Brain microvascular endothelial cell (primary cell): ENCODE data around the gene SPOPL.
"Not testable (repeated sequence)": the region's sequence is repeated elsewhere in the genome, so short reads cannot be mapped to it uniquely, and the experiment has no call there.

Experiments
- DNase-seq: peaks from one replicate; pipeline ENCODE4 v3.0.0-alpha.2; 2020
- H3K27ac ChIP-seq: fragments of 250-450 bp; sonication (Bioruptor Pico); 2 replicates; pipeline ENCODE4 v1.5.1; 2020; ENCODE audit warnings: mild to moderate bottlenecking, moderate library complexity
- H3K27me3 ChIP-seq: fragments of 250-450 bp; sonication (Bioruptor Pico); replicated peaks from 2 replicates; pipeline ENCODE4 v1.5.1; 2020; ENCODE audit warnings: mild to moderate bottlenecking
- H3K36me3 ChIP-seq: fragments of 250-450 bp; sonication (Bioruptor Pico); replicated peaks from 2 replicates; pipeline ENCODE4 v1.5.1; 2020; ENCODE audit warnings: mild to moderate bottlenecking
- H3K4me3 ChIP-seq: 2 replicates; pipeline ENCODE4 v1.5.1; 2011; ENCODE audit warnings: low read depth, mild to moderate bottlenecking, control low read depth, low read length, moderate library complexity
- in situ Hi-C: cut with HindIII; loops from 2 replicates; pipeline ENCODE4 v1.10.0; 2017; ENCODE audit warnings: low sequenced_read_pairs, low pct_ligation_motif_present
- TF ChIP-seq, protein P1 (sequence below): IDR thresholded peaks from 2 replicates; pipeline ENCODE4 v1.5.1; 2011; ENCODE audit warnings: low read depth, mild to moderate bottlenecking, moderate library complexity, low read length, control low read depth, inconsistent platforms; ENCODE audit errors: missing control alignments

The SPOPL gene

DNA sequence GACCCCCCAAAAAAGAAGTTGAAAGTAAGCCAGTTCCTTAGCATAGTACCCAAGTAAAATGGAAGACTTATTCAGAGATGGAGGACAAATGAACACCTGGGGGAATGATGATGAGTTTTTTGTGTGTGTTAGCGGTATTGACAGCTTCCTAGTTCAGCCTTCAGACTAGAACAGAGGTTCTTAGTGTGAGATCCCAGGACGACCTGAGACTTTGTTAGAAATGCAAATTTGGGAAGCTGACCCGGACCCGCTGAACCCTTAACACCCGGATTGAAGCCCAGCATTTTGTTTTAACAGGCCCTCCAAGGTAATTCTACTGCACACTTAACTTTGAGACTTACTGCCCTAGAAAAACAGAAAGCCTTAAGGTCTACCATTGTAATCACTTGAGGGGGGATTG, 20.3 kb downstream of the SPOPL start:
- Histone ChIP-seq H3K36me3 (no peaks in the 10 kb centered on the region), H3K27me3 (no peaks in the 10 kb centered on the region), H3K4me3 (no peak overlapping the region), H3K27ac (no peak overlapping the region)
- TF ChIP-seq, protein P1, sequence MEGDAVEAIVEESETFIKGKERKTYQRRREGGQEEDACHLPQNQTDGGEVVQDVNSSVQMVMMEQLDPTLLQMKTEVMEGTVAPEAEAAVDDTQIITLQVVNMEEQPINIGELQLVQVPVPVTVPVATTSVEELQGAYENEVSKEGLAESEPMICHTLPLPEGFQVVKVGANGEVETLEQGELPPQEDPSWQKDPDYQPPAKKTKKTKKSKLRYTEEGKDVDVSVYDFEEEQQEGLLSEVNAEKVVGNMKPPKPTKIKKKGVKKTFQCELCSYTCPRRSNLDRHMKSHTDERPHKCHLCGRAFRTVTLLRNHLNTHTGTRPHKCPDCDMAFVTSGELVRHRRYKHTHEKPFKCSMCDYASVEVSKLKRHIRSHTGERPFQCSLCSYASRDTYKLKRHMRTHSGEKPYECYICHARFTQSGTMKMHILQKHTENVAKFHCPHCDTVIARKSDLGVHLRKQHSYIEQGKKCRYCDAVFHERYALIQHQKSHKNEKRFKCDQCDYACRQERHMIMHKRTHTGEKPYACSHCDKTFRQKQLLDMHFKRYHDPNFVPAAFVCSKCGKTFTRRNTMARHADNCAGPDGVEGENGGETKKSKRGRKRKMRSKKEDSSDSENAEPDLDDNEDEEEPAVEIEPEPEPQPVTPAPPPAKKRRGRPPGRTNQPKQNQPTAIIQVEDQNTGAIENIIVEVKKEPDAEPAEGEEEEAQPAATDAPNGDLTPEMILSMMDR, result no peak
- in situ Hi-C loops, result no loop called here
- no peak for DNase-seq

DNA sequence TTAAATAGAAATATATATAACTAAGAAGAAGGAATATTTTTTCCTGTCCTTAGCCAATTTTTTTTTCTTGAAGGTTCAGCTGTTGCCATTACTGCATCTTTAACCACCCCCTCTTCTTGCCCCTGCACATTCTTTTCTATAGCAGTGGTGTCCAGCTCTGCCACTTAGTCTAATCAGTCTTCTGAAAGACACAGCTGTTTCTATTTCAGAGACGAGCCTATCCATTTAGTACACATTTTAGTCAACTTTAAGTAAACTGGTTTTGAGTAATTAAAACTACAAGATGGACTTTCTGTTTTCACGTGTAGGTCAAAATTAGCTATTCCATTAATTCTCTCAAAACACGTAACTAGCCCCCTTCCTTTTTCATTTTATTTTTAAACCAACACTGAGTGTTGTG, 21.0 kb downstream of the SPOPL start:
- Histone ChIP-seq H3K27me3 (no peaks in the 10 kb centered on the region), H3K27ac (no peak overlapping the region), H3K36me3 (no peaks in the 10 kb centered on the region), H3K4me3 (no peak overlapping the region)
- TF ChIP-seq, protein P1, result no peak
- in situ Hi-C loops, result no loop called here
- DNase-seq, result no peak

DNA sequence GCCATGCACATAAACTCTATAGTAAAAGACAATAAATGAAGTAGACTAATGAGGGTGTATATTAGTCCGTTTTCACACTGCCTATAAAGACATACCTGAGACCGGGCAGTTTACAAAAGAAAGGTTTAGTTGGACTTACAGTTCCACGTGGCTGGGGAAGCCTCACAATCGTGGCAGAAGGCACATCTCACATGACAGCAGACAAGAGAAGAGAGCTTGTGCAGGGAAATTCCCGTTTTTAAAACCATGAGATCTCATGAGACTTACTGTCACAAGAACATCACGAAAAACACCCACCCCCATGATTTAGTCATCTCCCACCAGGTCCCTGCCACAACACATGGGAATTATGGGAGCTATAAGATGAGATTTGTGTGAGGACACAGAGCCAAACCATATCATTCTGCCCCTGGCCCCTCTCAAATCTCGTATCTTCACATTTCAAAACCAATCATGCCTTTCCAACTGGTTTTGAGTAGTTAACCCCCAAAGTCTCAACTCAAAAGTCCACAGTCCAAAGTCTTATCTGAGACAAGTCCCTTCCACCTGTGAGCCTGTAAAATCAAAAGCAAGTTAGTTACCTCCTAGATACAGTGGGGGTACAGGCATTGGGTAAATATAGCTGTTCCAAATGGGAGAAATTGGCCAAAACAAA, 21.6 kb downstream of the SPOPL start:
- H3K36me3 ChIP-seq, in situ Hi-C loops: not testable (repeated sequence)

DNA sequence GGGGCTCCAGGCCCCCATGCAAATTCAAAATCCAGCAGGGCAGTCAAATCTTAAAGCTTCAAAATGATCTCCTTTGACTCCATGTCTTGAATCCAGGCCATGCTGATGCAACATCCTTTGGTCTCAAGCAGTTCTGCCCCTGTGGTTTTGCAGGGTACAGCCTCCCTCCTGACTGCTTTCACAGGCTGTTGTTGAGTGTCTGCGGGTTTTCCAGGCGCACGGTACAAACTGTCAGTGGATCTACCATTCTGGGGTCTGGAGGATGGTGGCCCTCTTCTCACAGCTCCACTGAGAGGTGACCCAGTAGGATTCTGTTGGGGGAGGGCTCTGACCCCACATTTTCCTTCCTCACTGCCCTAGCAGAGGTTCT, 22.1 kb downstream of the SPOPL start:
- H3K36me3 ChIP-seq, H3K4me3 ChIP-seq, DNase-seq, in situ Hi-C loops, H3K27ac ChIP-seq, H3K27me3 ChIP-seq: not testable (repeated sequence)

More for the DNA sequence above, 21.6 kb downstream of the SPOPL start:
- not testable (repeated sequence) for H3K27ac ChIP-seq, DNase-seq, H3K27me3 ChIP-seq, H3K4me3 ChIP-seq

DNA sequence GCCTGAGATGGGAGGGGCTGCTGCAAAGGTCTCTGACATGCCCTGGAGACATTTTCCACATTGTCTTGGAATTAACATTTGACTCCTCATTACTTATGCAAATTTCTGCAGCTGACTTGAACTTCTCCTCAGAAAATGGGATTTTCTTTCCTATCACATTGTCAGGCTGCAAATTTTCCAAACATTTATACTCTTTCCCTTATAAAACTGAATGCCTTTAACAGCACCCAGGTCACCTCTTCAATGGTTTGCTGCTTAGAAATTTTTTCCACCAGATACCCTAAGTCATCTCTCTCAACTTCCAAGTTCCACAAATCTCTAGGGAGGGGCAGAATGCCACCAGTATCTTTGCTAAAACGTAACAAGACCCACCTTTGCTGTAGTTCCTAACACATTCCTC, 22.8 kb downstream of the SPOPL start:
- in situ Hi-C loops, H3K27ac ChIP-seq, H3K36me3 ChIP-seq, DNase-seq, H3K4me3 ChIP-seq, H3K27me3 ChIP-seq: not testable (repeated sequence)

DNA sequence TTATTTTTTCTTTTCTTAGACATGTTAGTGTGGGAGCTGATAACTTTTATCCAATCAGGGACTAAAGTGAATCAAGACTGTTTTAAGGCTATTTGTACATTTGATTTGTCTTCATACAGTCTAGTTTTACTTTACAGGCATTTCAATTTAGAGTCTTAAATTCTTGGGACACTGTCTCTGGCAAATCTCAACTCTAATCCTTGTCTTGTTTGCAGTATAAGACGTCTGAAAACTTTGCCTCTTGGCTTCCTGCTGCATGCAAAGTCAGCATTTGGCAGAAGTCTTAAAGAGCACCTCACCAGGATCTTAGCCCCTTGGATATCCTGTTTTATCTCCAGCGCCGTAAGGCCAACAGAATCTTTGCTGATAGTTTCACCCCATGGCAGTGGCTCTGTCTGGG, 30.3 kb downstream of the SPOPL start:
- H3K27ac ChIP-seq, result no peak overlapping the region
- H3K27me3 ChIP-seq, result no peaks in the 10 kb centered on the region
- no peaks in the 10 kb centered on the region for H3K36me3 ChIP-seq
- in situ Hi-C loops, result no loop called here
- TF ChIP-seq, protein P1, result no peak
- no peak for DNase-seq
- no peak overlapping the region for H3K4me3 ChIP-seq

DNA sequence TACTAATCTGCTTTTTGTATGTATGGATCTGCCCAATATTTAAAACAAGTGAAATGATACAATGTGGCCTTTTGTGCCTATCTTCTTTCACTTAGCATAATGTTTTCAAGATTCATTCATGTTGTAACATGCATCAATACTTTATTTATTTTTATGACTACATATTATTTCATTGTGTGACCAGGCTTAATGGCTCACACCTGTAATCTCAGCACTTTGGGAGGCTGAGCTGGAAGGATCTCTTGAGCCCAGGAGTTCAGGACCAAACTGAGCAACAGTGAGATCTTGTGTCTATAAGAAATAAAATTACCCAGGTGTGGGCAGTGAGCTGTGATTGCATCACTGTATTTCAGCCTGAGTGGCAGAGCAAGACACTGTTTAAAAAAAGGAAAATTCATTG, 33.2 kb downstream of the SPOPL start:
- no peak overlapping the region for H3K27ac ChIP-seq
- H3K27me3 ChIP-seq, result no peaks in the 10 kb centered on the region
- H3K36me3 ChIP-seq, result no peaks in the 10 kb centered on the region
- DNase-seq, result no peak
- in situ Hi-C loops, result no loop called here
- TF ChIP-seq, protein P1, result no peak
- no peak overlapping the region for H3K4me3 ChIP-seq
